ENCODE data around the gene TNFRSF18.
"Not testable (repeated sequence)": the region's sequence is repeated elsewhere in the genome, so short reads cannot be mapped to it uniquely, and the experiment has no call there.

Gene TNFRSF18

GRCh38 chr1:1196431-1197187, 9.8 kb downstream of the TNFRSF18 start:
- peak; percentile 0 for DNase-seq

- not testable (repeated sequence) for DNase-seq
These were observed 10.7 kb downstream of the TNFRSF18 start for GRCh38 chr1:1195726-1196125.

- DNase-seq, result no peak
These were observed 11.7 kb downstream of the TNFRSF18 start for GRCh38 chr1:1194723-1195122.

- no peak for DNase-seq
These were observed 14.7 kb downstream of the TNFRSF18 start for GRCh38 chr1:1191734-1192133.

- no peak for DNase-seq
These were observed 17.3 kb downstream of the TNFRSF18 start for GRCh38 chr1:1189111-1189510.

GRCh38 chr1:1187938-1188337, 18.5 kb downstream of the TNFRSF18 start:
- DNase-seq, result no peak

GRCh38 chr1:1185101-1185765, 21.2 kb downstream of the TNFRSF18 start:
- no peak for DNase-seq

- DNase-seq, result no peak
These were observed 22.3 kb downstream of the TNFRSF18 start for GRCh38 chr1:1183833-1184775.

- DNase-seq, result no peak
These were observed 23.1 kb downstream of the TNFRSF18 start for GRCh38 chr1:1183221-1183747.

- DNase-seq, result no peak
These were observed 23.7 kb downstream of the TNFRSF18 start for GRCh38 chr1:1182491-1183220.

- no peak for DNase-seq
These were observed 24.4 kb downstream of the TNFRSF18 start for GRCh38 chr1:1181938-1182410.

GRCh38 chr1:1181129-1181937, 25.1 kb downstream of the TNFRSF18 start:
- no peak for DNase-seq

GRCh38 chr1:1179983-1180861, 26.2 kb downstream of the TNFRSF18 start:
- no peak for DNase-seq

- no peak for DNase-seq
These were observed 26.9 kb downstream of the TNFRSF18 start for GRCh38 chr1:1179346-1179982.

GRCh38 chr1:1178794-1179331, 27.5 kb downstream of the TNFRSF18 start:
- no peak for DNase-seq

GRCh38 chr1:1177452-1178206, 28.8 kb downstream of the TNFRSF18 start:
- no peak for DNase-seq

GRCh38 chr1:1176931-1177330, 29.5 kb downstream of the TNFRSF18 start:
- no peak for DNase-seq

GRCh38 chr1:1176063-1176761, 30.2 kb downstream of the TNFRSF18 start:
- not testable (repeated sequence) for DNase-seq
